ENCODE measurements around the gene C11orf21. TPM values are rescaled to one million over a fixed set of nuclear protein-coding genes. Genes with fewer than 3 reads are reported as not detected.

C11orf21 gene
- total RNA-seq, 4 donors from 2014 or later: 0.39 to 2.4 (median 1.1) TPM

DNA sequence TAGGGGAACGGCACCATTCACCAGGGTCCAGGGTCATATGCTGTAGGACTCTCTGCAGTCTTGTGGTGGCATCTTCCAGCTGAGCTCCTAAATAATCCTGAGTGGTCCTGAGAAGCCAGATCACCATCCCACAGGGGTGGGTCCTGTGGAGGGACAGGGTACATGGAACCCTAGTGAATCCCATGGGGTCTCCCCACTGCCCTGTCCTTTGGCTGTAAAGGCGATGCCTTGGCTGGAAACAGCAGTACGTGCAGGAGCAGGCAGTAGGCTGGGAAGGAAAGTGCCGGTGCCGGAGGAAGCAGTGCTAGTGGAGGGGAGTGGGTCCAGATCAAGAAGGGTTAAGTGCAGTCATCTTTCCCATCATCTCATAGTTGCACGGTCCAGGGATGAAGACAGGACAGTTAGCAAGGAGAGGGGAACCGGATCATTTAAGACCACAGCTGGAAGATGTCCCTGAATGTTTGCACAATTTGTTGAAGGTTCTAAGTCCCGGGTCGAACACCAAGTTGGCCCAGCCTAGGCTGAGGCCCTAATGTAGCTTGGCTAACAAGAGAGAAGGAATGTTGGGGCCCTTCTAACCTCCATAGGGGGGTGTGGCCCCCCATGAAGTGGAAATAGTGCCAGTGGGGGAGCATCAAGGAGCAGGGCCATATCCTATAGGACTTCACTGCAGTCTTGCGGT lies 18.2 kb upstream of the C11orf21 start:
- Histone ChIP-seq H3K27ac (no peak overlapping the region), H3K36me3 (peaks cover 0 to 7% (median 0%) of the 10 kb centered on the region in 3 donors), H3K4me1 (peaks cover 0 to 12% (median under 1%) of the 10 kb centered on the region in 4 donors), H3K4me3 (no peak overlapping the region), H3K9me3 (peaks cover 0 to 13% (median 0%) of the 10 kb centered on the region in 4 donors), H3K27me3 (no peaks in the 10 kb centered on the region)
- no peak for DNase-seq (ENCODE audit: low spot score in 2 of 2)
- TF ChIP-seq POLR2A (IDR thresholded peaks at IDR 0.05) (no peak), EP300 (IDR thresholded peaks at IDR 0.05) (no peak)
- TF ChIP-seq, protein P1, sequence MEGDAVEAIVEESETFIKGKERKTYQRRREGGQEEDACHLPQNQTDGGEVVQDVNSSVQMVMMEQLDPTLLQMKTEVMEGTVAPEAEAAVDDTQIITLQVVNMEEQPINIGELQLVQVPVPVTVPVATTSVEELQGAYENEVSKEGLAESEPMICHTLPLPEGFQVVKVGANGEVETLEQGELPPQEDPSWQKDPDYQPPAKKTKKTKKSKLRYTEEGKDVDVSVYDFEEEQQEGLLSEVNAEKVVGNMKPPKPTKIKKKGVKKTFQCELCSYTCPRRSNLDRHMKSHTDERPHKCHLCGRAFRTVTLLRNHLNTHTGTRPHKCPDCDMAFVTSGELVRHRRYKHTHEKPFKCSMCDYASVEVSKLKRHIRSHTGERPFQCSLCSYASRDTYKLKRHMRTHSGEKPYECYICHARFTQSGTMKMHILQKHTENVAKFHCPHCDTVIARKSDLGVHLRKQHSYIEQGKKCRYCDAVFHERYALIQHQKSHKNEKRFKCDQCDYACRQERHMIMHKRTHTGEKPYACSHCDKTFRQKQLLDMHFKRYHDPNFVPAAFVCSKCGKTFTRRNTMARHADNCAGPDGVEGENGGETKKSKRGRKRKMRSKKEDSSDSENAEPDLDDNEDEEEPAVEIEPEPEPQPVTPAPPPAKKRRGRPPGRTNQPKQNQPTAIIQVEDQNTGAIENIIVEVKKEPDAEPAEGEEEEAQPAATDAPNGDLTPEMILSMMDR (IDR thresholded peaks at IDR 0.05): no peak
- 74 to 80% methylated on average over 10 of the region's 10 CpGs for WGBS, 2 donors

DNA sequence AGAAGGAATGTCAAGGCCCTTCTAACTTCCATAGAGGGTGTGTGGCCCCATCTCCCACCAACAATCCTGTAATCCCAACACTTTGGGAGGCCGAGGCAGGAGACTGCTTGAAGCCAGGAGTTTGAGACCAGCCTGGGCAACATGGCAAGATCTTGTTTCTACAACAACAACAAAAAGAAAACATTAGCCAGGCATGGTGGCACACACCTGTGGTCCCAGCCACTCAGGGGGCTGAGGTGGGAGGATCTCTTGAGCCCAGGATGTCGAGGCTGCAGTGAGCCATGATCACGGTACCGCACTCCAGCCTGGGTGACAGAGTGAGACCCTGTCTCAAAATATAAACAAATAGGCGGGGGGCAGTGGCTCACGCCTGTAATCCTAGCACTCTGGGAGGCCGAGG lies 17.0 kb upstream of the C11orf21 start:
- peaks cover 0 to 24% (median 13%) of the 10 kb centered on the region in 4 donors for H3K4me1 ChIP-seq
- H3K27me3 ChIP-seq: no peaks in the 10 kb centered on the region
- H3K36me3 ChIP-seq: peaks cover 0 to 7% (median 0%) of the 10 kb centered on the region in 3 donors
- no peak for DNase-seq (ENCODE audit: low spot score in 2 of 2)
- H3K9me3 ChIP-seq: peaks cover 0 to 13% (median 0%) of the 10 kb centered on the region in 4 donors
- TF ChIP-seq EP300 (IDR thresholded peaks at IDR 0.05): no peak
- no peak overlapping the region for H3K27ac ChIP-seq
- H3K4me3 ChIP-seq: no peak overlapping the region
- 90 to 92% methylated on average over 7 of the region's 7 CpGs for WGBS, 2 donors

DNA sequence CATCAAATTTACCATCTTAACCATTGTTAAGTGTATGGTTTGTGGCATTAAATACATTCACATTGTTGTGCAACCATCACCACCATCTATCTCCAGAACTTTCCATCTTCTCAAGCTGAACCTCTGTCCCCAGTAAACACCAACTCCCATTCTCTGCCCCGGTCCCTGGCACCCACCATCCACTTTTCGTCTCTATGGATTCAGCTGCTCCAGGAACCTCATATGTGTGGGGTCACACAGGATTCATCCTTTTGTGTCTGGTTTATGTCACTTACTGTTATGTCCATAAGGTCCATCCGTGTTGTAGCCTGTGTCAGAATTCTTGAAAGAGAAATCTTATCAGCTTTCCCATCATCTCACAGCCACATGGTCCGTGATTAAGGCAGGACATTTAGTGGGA lies 16.4 kb upstream of the C11orf21 start:
- Histone ChIP-seq H3K4me1 (peaks cover 0 to 30% (median 19%) of the 10 kb centered on the region in 4 donors), H3K27ac (no peak overlapping the region), H3K4me3 (no peak overlapping the region), H3K36me3 (peaks cover 0 to 7% (median 0%) of the 10 kb centered on the region in 3 donors), H3K9me3 (peaks cover 0 to 13% (median 0%) of the 10 kb centered on the region in 4 donors), H3K27me3 (no peaks in the 10 kb centered on the region)
- WGBS, 2 donors: 90 to 91% methylated on average over 4 of the region's 4 CpGs
- no peak for DNase-seq (ENCODE audit: low spot score in 2 of 2)
- TF ChIP-seq EP300 (IDR thresholded peaks at IDR 0.05): no peak
- TF ChIP-seq, protein P1 (IDR thresholded peaks at IDR 0.05): no peak
- no peak for TF ChIP-seq POLR2A (IDR thresholded peaks at IDR 0.05)

DNA sequence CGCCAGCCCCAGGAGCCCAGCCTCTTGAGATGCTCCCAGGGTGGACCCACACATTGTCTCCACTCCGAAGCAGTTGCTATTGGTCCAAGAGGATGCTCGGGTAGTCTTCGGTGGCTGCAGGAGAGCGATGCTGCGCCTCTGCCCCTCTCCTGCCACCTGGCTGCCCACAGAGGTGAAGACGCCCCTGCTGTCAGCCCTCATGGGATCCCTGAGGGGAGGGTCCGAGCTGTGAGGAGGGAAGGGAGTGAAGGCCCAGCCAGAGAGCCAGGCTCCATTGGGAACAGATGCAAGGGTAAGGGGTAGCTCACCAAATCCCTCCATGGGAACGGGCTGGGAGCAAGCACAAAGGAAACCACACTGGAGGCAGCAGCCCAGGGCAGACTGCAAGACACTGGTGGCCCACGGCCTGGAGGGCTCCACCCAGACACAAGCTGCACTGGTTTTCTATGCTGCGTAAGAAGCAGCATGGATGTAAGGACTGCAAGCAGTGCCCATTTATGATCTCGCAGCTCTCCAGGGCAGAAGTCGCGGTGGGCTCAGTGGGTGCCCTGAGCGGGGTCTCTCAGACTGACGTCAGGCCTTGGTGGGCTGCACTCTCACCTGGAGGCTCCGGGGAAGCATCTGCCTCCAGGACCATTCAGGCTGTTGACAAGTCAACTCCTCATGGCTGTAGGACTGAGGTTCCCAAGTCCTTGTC lies 15.8 kb upstream of the C11orf21 start:
- WGBS, 2 donors: 87 to 90% methylated on average over 15 of the region's 17 CpGs
- H3K27me3 ChIP-seq: no peaks in the 10 kb centered on the region
- H3K4me3 ChIP-seq: no peak overlapping the region
- no peak overlapping the region for H3K27ac ChIP-seq
- no peak for TF ChIP-seq POLR2A (IDR thresholded peaks at IDR 0.05)
- TF ChIP-seq EP300 (IDR thresholded peaks at IDR 0.05): no peak
- no peak for DNase-seq (ENCODE audit: low spot score in 2 of 2)
- H3K9me3 ChIP-seq: peaks cover 0 to 13% (median 0%) of the 10 kb centered on the region in 4 donors
- H3K4me1 ChIP-seq: peaks cover 0 to 36% (median 25%) of the 10 kb centered on the region in 4 donors
- H3K36me3 ChIP-seq: peaks cover 0 to 7% (median 0%) of the 10 kb centered on the region in 3 donors

DNA sequence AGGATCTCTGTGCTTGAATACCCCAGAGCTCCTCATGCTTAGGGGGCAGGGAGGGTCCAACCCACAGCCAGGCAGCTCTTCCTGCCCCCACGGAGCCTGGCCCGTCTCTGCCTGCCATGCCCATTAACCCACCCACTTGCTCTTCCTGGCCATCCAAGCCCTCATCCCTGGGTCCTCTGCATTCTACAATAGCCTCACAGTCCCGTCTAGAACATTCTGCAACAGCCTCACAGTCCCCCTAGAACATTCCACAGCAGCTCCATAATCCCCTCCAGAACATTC lies 15.2 kb upstream of the C11orf21 start:
- H3K9me3 ChIP-seq: peaks cover 0 to 13% (median 0%) of the 10 kb centered on the region in 4 donors
- 66 to 76% methylated on average over 3 of the region's 3 CpGs for WGBS, 2 donors
- no peak overlapping the region for H3K4me3 ChIP-seq
- peaks cover 0 to 42% (median 28%) of the 10 kb centered on the region in 4 donors for H3K4me1 ChIP-seq
- no peak for TF ChIP-seq EP300 (IDR thresholded peaks at IDR 0.05)
- TF ChIP-seq POLR2A (IDR thresholded peaks at IDR 0.05): no peak
- TF ChIP-seq, protein P1 (IDR thresholded peaks at IDR 0.05): no peak
- DNase-seq (ENCODE audit: low spot score in 2 of 2): no peak
- H3K27ac ChIP-seq: no peak overlapping the region
- H3K36me3 ChIP-seq: peaks cover 0 to 7% (median 0%) of the 10 kb centered on the region in 3 donors
- H3K27me3 ChIP-seq: no peaks in the 10 kb centered on the region
